CD8-positive, alpha-beta memory T cell (primary cell): ENCODE data around the gene DENND1A. TPM values are rescaled to one million over a fixed set of nuclear protein-coding genes. Genes with fewer than 3 reads are reported as not detected.

ENCODE experiments used
- CTCF ChIA-PET: fragments of 350-600 bp; sonication (Branson Sonifier 250); formaldehyde crosslinking; loops from one replicate; lab custom pipeline; 2021; ENCODE audit warnings: antibody characterized with exemption; lab: Charles Lee
- POLR2A ChIA-PET: fragments of 350-600 bp; sonication (Branson Sonifier 250); formaldehyde crosslinking; loops from one replicate; lab custom pipeline; 2021; ENCODE audit warnings: antibody characterized with exemption; lab: Charles Lee
- DNase-seq, 5 donors: peaks; one replicate each; pipeline versions ENCODE4 v3.0.0 to v3.0.0-alpha.2; 2020 to 2022; ENCODE audit warnings: mixed read lengths in 1 of 5
- H3K27ac ChIP-seq: one replicate; pipeline ENCODE4 v1.7.0; 2013; ENCODE audit warnings: low read depth, mild to moderate bottlenecking, low read length, moderate library complexity
- H3K27me3 ChIP-seq: 2 replicates; pipeline ENCODE4 v1.7.0; 2013; ENCODE audit warnings: low read length, mild to moderate bottlenecking; ENCODE audit not compliant: insufficient read depth, poor library complexity, severe bottlenecking
- H3K36me3 ChIP-seq: 2 replicates; pipeline ENCODE4 v1.7.0; 2013; ENCODE audit warnings: mild to moderate bottlenecking, low read length, moderate library complexity; ENCODE audit not compliant: insufficient read depth
- H3K4me1 ChIP-seq: 2 replicates; pipeline ENCODE4 v1.7.0; 2013; ENCODE audit warnings: mild to moderate bottlenecking, low read length, moderate library complexity; ENCODE audit not compliant: insufficient read depth
- H3K4me3 ChIP-seq: 2 replicates; pipeline ENCODE4 v1.7.0; 2013; ENCODE audit warnings: mild to moderate bottlenecking, low read length
- H3K9me3 ChIP-seq: 2 replicates; pipeline ENCODE4 v1.7.0; 2013; ENCODE audit warnings: mild to moderate bottlenecking, low read length
- H3K27ac Mint-ChIP-seq, 8 donors: one replicate each; pipeline ENCODE4 v1.8.0; 2020 to 2021; ENCODE audit warnings: mixed read lengths in 8 of 8, mild to moderate bottlenecking in 6 of 8, inconsistent platforms in 3 of 8, moderate library complexity in 3 of 8
- H3K27me3 Mint-ChIP-seq, 2 donors: one replicate each; pipeline ENCODE4 v1.8.0; 2020 to 2021; ENCODE audit warnings: mixed read lengths in 2 of 2, mild to moderate bottlenecking in 1 of 2, moderate library complexity in 1 of 2
- H3K36me3 Mint-ChIP-seq, 3 donors: one replicate each; pipeline ENCODE4 v1.8.0; 2020 to 2021; ENCODE audit warnings: mixed read lengths in 3 of 3, inconsistent platforms in 1 of 3, mild to moderate bottlenecking in 1 of 3
- H3K4me1 Mint-ChIP-seq, 3 donors: one replicate each; pipeline ENCODE4 v1.8.0; 2020 to 2021; ENCODE audit warnings: mixed read lengths in 3 of 3, inconsistent platforms in 1 of 3, mild to moderate bottlenecking in 1 of 3
- H3K4me3 Mint-ChIP-seq, 7 donors: one replicate each; pipeline ENCODE4 v1.8.0; 2020 to 2021; ENCODE audit warnings: mixed read lengths in 7 of 7, mild to moderate bottlenecking in 6 of 7, moderate library complexity in 4 of 7, inconsistent platforms in 2 of 7
- H3K9me3 Mint-ChIP-seq, 5 donors: one replicate each; pipeline ENCODE4 v1.8.0; 2020 to 2022; ENCODE audit warnings: mixed read lengths in 5 of 5, mild to moderate bottlenecking in 3 of 5, moderate library complexity in 2 of 5, inconsistent platforms in 1 of 5
- polyA plus RNA-seq: library from polyadenylated mRNA; unstranded; fragments of 300-500 nt; fragmentation: Illumina TruSeq; gene quantifications from one replicate; pipeline ENCODE4 v1.2.3, GENCODE V29; 2021
- total RNA-seq, 2 experiments: library from RNA; stranded (reverse); gene quantifications; one replicate each; pipeline ENCODE4 v1.2.3, GENCODE V29; 2021

DENND1A gene
- total and polyA plus RNA-seq, 3 experiments from 2014 or later: 7.2 to 15.1 (median 15.0) TPM

DNA sequence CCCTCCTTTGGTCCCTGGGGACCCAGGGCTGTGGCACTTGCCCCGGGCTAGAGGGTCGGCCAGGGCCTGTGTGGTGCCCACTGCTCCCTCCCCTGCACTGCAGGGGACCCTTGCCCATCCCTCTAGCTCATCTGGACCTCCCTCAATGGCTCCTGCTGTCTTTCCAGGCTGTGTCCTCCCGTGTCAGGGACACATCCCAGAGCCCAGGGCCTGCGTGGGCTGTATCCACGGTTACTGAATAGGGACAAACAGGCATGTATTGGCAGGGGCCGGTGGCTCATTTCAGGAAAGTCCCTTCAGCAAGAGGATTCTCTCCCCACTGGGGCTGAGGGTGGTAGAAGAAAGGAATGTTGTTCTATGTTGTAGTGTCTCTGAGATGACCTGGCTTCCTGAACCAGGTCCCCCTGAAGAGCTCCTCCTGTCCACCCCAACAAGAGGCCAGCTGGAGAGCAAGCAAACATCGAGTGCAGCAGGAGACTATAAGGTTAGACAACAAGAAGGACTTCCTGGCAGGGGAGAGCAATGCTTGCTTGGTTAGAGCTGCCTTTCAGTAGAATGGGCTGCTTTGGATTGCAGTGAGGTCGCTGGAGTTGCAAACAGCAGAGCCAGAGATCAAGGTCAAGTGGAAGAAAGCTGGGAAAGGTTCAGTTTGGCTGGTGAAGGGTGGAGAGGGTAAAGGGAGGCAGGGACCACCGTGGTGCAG is 575.0 kb downstream of the DENND1A start:
- Histone ChIP-seq H3K36me3 (no peaks in the 10 kb centered on the region), H3K27me3 (no peaks in the 10 kb centered on the region), H3K27ac (no peak overlapping the region), H3K4me3 (no peak overlapping the region), H3K9me3 (no peaks in the 10 kb centered on the region), H3K4me1 (peaks cover 17% of the 10 kb centered on the region)
- H3K36me3 Mint-ChIP-seq: no peaks in the 10 kb centered on the region
- no peak overlapping the region for H3K4me3 Mint-ChIP-seq
- H3K4me1 Mint-ChIP-seq: peaks cover 7 to 18% (median 14%) of the 10 kb centered on the region in 3 donors
- H3K27ac Mint-ChIP-seq: no peak overlapping the region
- ChIA-PET POLR2A (no interaction called here), CTCF (interaction anchor here (0.8 to 1.7 kb wide), 4 partner anchors 15 to 103 kb away, joined by 3 to 5 read pairs (median 4); no protein-coding TSS in a partner anchor)
- DNase-seq: no peak
- H3K9me3 Mint-ChIP-seq: no peaks in the 10 kb centered on the region
- peaks cover 6 to 23% of the 10 kb centered on the region in 2 donors for H3K27me3 Mint-ChIP-seq

GRCh38 chr9:123353984-123354591 is 575.8 kb downstream of the DENND1A start:
- H3K27me3 Mint-ChIP-seq: peaks cover 8 to 23% of the 10 kb centered on the region in 2 donors
- POLR2A ChIA-PET: no interaction called here

GRCh38 chr9:123353041-123353440 is 576.9 kb downstream of the DENND1A start:
- no peak overlapping the region for H3K4me3 ChIP-seq
- H3K4me1 Mint-ChIP-seq: peaks cover 0 to 3% (median 2%) of the 10 kb centered on the region in 3 donors
- no peaks in the 10 kb centered on the region for H3K36me3 ChIP-seq
- no peak overlapping the region for H3K27ac ChIP-seq
- no peak for DNase-seq
- H3K36me3 Mint-ChIP-seq: no peaks in the 10 kb centered on the region
- no peaks in the 10 kb centered on the region for H3K9me3 Mint-ChIP-seq
- H3K4me1 ChIP-seq: peaks cover 6% of the 10 kb centered on the region
- peak overlapping the region in 2 of 8 donors; percentile 37 to 66 for H3K27ac Mint-ChIP-seq
- H3K4me3 Mint-ChIP-seq: no peak overlapping the region
- H3K9me3 ChIP-seq: no peaks in the 10 kb centered on the region
- POLR2A ChIA-PET: no interaction called here
- H3K27me3 Mint-ChIP-seq: peaks cover 8 to 23% of the 10 kb centered on the region in 2 donors
- H3K27me3 ChIP-seq: no peaks in the 10 kb centered on the region
- CTCF ChIA-PET: interaction anchor here (1.3 to 1.5 kb wide), 2 partner anchors 9 to 688 kb away, joined by 3 to 5 read pairs; no protein-coding TSS in a partner anchor

More at GRCh38 chr9:123353984-123354591, 575.8 kb downstream of the DENND1A start:
- CTCF ChIA-PET: interaction anchor here (0.8 to 1.7 kb wide), 6 partner anchors 10 to 687 kb away, joined by 3 to 5 read pairs (median 4); no protein-coding TSS in a partner anchor
- no peaks in the 10 kb centered on the region for H3K27me3 ChIP-seq
- H3K4me3 ChIP-seq: no peak overlapping the region
- no peak overlapping the region for H3K27ac ChIP-seq
- DNase-seq: peak in 4 of 5 donors; percentile 21 to 57 (median 30)
- Mint-ChIP-seq H3K9me3 (no peaks in the 10 kb centered on the region), H3K4me1 (peaks cover 5 to 10% (median 6%) of the 10 kb centered on the region in 3 donors), H3K4me3 (no peak overlapping the region), H3K36me3 (no peaks in the 10 kb centered on the region), H3K27ac (no peak overlapping the region)
- peaks cover 12% of the 10 kb centered on the region for H3K4me1 ChIP-seq
- H3K36me3 ChIP-seq: no peaks in the 10 kb centered on the region
- H3K9me3 ChIP-seq: no peaks in the 10 kb centered on the region

DNA sequence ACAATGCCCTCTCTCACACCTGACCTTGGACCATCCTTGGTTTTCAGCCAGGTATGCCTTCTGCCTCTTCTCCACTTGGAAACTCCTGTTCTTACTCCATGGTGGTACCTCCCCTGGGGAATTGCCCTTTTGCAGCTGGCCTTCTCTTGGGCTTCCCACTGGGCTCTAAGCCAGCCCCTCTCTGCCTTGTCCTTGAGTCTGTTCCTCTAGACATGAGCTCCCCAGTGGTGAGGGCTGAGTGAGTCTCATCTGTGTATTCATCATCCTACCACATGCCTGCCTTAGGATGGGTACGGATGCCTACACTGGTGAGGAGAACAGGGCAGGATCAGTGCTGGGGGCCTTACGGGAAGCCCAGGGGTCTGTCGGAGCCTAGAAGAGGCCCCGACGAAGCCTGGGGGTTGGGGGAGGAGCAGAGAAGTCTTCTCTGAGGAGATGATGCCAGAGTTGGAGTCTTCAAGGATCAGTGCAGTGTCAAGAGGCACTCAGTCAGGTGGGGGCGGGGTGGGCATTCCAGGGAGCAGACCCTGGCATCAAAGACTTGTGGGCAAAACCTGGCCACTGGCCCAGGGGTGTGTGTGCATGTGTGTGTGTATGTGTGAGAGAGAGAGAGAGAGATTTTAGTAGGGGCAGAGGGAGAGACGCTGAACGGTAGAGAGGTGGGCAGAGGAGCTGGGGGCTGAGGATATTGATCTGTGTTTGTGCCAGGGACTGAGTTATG is 579.2 kb downstream of the DENND1A start:
- H3K4me1 Mint-ChIP-seq: peaks cover 0 to 3% (median 2%) of the 10 kb centered on the region in 3 donors
- CTCF ChIA-PET: interaction anchor here (0.5 to 2.9 kb wide), 18 partner anchors 9 to 887 kb away, joined by 3 to 22 read pairs (median 4); no protein-coding TSS in a partner anchor

GRCh38 chr9:123349691-123350480 is 580.0 kb downstream of the DENND1A start:
- no peaks in the 10 kb centered on the region for H3K36me3 ChIP-seq
- H3K27ac ChIP-seq: no peak overlapping the region
- no peaks in the 10 kb centered on the region for H3K9me3 Mint-ChIP-seq
- no peaks in the 10 kb centered on the region for H3K36me3 Mint-ChIP-seq
- H3K4me3 Mint-ChIP-seq: no peak overlapping the region
- ChIA-PET POLR2A (interaction anchor here (0.8 kb wide), 1 partner anchor 10 kb away, joined by 3 read pairs; no protein-coding TSS in a partner anchor), CTCF (interaction anchor here (0.5 to 2.9 kb wide), 29 partner anchors 9 to 886 kb away, joined by 3 to 22 read pairs (median 4); partner anchors contain the start of gene ZBTB6)
- DNase-seq: peak; percentile 37 to 69 (median 52)
- H3K27ac Mint-ChIP-seq: peak overlapping the region in 1 of 8 donors; percentile 29
- peaks cover 0 to 3% (median 2%) of the 10 kb centered on the region in 3 donors for H3K4me1 Mint-ChIP-seq
- peaks cover 8 to 18% of the 10 kb centered on the region in 2 donors for H3K27me3 Mint-ChIP-seq
- peaks cover 6% of the 10 kb centered on the region for H3K4me1 ChIP-seq
- no peak overlapping the region for H3K4me3 ChIP-seq
- H3K27me3 ChIP-seq: no peaks in the 10 kb centered on the region
- no peaks in the 10 kb centered on the region for H3K9me3 ChIP-seq

More for the DNA sequence above, 579.2 kb downstream of the DENND1A start:
- peak overlapping the region in 2 of 8 donors; percentile 48 to 58 for H3K27ac Mint-ChIP-seq
- no peak overlapping the region for H3K4me3 Mint-ChIP-seq
- H3K9me3 Mint-ChIP-seq: no peaks in the 10 kb centered on the region
- peaks cover 6% of the 10 kb centered on the region for H3K4me1 ChIP-seq
- no peaks in the 10 kb centered on the region for H3K27me3 ChIP-seq
- no peaks in the 10 kb centered on the region for H3K36me3 ChIP-seq
- no peaks in the 10 kb centered on the region for H3K9me3 ChIP-seq
- no peak overlapping the region for H3K27ac ChIP-seq
- POLR2A ChIA-PET: interaction anchor here (0.8 kb wide), 1 partner anchor 11 kb away, joined by 3 read pairs; no protein-coding TSS in a partner anchor
- no peaks in the 10 kb centered on the region for H3K36me3 Mint-ChIP-seq
- DNase-seq: no peak
- H3K4me3 ChIP-seq: no peak overlapping the region
- peaks cover 8 to 23% of the 10 kb centered on the region in 2 donors for H3K27me3 Mint-ChIP-seq

DNA sequence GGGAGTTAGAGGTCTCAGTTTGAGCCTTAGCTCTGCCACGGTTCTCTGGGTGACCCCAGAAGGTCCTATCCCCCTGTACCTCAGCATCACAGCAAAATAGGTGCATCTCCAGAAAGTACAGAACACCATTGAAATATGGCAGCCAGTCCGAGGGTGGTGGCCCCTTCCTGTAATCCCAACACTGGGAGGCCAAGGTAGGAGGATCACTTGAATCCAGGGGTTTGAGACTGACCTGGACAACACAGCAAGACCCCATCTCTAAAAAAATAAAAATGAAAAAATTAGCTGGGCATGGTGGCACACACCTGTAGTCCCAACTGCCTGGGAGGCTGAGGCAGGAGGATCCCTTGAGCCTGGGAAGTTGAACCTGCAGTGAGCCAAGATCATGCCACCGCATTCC is 580.9 kb downstream of the DENND1A start:
- ChIA-PET CTCF (interaction anchor here (0.9 to 2.9 kb wide), 16 partner anchors 10 to 884 kb away, joined by 3 to 22 read pairs (median 4); no protein-coding TSS in a partner anchor), POLR2A (no interaction called here)
- peaks cover 8 to 15% of the 10 kb centered on the region in 2 donors for H3K27me3 Mint-ChIP-seq
- no peak overlapping the region for H3K27ac Mint-ChIP-seq
- DNase-seq: no peak
- no peak overlapping the region for H3K4me3 ChIP-seq
- peaks cover 0 to 1% (median under 1%) of the 10 kb centered on the region in 3 donors for H3K4me1 Mint-ChIP-seq
- H3K9me3 Mint-ChIP-seq: no peaks in the 10 kb centered on the region
- peaks cover 2% of the 10 kb centered on the region for H3K4me1 ChIP-seq
- no peak overlapping the region for H3K27ac ChIP-seq
- no peaks in the 10 kb centered on the region for H3K27me3 ChIP-seq
- no peaks in the 10 kb centered on the region for H3K9me3 ChIP-seq
- no peak overlapping the region for H3K4me3 Mint-ChIP-seq
- H3K36me3 Mint-ChIP-seq: no peaks in the 10 kb centered on the region
- H3K36me3 ChIP-seq: no peaks in the 10 kb centered on the region
